HEK293T (cell line): ENCODE measurements around the gene SYNJ2.
A peak's percentile ranks its signal among the peaks of the same experiment; 100 is the strongest.

Experiments used
- CTCF ChIA-PET: fragments of 350-600 bp; formaldehyde crosslinking; extraction: SDS; loops from one replicate; lab custom pipeline; 2021; ENCODE audit warnings: antibody characterized with exemption, inconsistent platforms; lab: Yijun Ruan, JAX
- POLR2A ChIA-PET: fragments of 350-600 bp; formaldehyde crosslinking; extraction: SDS; loops from one replicate; lab custom pipeline; 2020; ENCODE audit warnings: antibody characterized with exemption, inconsistent platforms; lab: Yijun Ruan, JAX
- DNase-seq: peaks from one replicate; pipeline ENCODE4 v3.0.0; 2012; ENCODE audit warnings: mixed read lengths; ENCODE audit errors: extremely low spot score
- ARNT ChIP-seq: fragments of 450-650 bp; IDR thresholded peaks from 2 replicates; pipeline ENCODE4 v1.6.1; 2017; ENCODE audit warnings: mild to moderate bottlenecking
- BHLHE40 ChIP-seq: fragments of 450-650 bp; IDR thresholded peaks from 2 replicates; pipeline ENCODE4 v1.6.1; 2016; ENCODE audit warnings: mild to moderate bottlenecking, moderate library complexity, borderline replicate concordance
- CTBP1 ChIP-seq: fragments of 450-650 bp; IDR thresholded peaks from 2 replicates; pipeline ENCODE4 v1.6.1; 2016; ENCODE audit warnings: borderline replicate concordance
- ELF4 ChIP-seq: fragments of 450-650 bp; IDR thresholded peaks from 2 replicates; pipeline ENCODE4 v1.6.1; 2017; ENCODE audit warnings: antibody characterized with exemption
- FOXA1 ChIP-seq: fragments of 450-650 bp; IDR thresholded peaks from 2 replicates; pipeline ENCODE4 v1.6.1; 2016; ENCODE audit warnings: mild to moderate bottlenecking
- FOXK2 ChIP-seq: fragments of 450-650 bp; IDR thresholded peaks from 2 replicates; pipeline ENCODE4 v1.6.1; 2016; ENCODE audit warnings: mild to moderate bottlenecking
- FOXM1 ChIP-seq: fragments of 450-650 bp; IDR thresholded peaks from 2 replicates; pipeline ENCODE4 v1.6.1; 2017; ENCODE audit warnings: mild to moderate bottlenecking, borderline replicate concordance
- HDGF ChIP-seq: fragments of 450-650 bp; IDR thresholded peaks from 2 replicates; pipeline ENCODE4 v1.6.1; 2017; ENCODE audit warnings: antibody characterized with exemption, borderline replicate concordance
- L3MBTL2 ChIP-seq: fragments of 450-650 bp; conservative IDR thresholded peaks from 2 replicates; pipeline ENCODE4 v1.6.1; 2016; ENCODE audit warnings: mild to moderate bottlenecking
- LEF1 ChIP-seq: fragments of 450-650 bp; IDR thresholded peaks from 2 replicates; pipeline ENCODE4 v1.6.1; 2017; ENCODE audit warnings: mild to moderate bottlenecking, borderline replicate concordance
- NFRKB ChIP-seq: fragments of 450-650 bp; IDR thresholded peaks from 2 replicates; pipeline ENCODE4 v1.6.1; 2016; ENCODE audit warnings: mild to moderate bottlenecking, moderate library complexity
- SP1 ChIP-seq: fragments of 450-650 bp; IDR thresholded peaks from 2 replicates; pipeline ENCODE4 v1.6.1; 2017
- SUZ12 ChIP-seq: fragments of 450-650 bp; IDR thresholded peaks from 2 replicates; pipeline ENCODE4 v1.6.1; 2016; ENCODE audit warnings: mild to moderate bottlenecking
- TARDBP ChIP-seq: fragments of 450-650 bp; IDR thresholded peaks from 2 replicates; pipeline ENCODE4 v1.6.1; 2016
- ZNF384 ChIP-seq: fragments of 450-650 bp; IDR thresholded peaks from 2 replicates; pipeline ENCODE4 v1.6.1; 2016
- TF ChIP-seq, protein P1 (sequence below): fragments of 450-650 bp; IDR thresholded peaks from 2 replicates; pipeline ENCODE4 v1.6.1; 2016

The SYNJ2 gene

DNA sequence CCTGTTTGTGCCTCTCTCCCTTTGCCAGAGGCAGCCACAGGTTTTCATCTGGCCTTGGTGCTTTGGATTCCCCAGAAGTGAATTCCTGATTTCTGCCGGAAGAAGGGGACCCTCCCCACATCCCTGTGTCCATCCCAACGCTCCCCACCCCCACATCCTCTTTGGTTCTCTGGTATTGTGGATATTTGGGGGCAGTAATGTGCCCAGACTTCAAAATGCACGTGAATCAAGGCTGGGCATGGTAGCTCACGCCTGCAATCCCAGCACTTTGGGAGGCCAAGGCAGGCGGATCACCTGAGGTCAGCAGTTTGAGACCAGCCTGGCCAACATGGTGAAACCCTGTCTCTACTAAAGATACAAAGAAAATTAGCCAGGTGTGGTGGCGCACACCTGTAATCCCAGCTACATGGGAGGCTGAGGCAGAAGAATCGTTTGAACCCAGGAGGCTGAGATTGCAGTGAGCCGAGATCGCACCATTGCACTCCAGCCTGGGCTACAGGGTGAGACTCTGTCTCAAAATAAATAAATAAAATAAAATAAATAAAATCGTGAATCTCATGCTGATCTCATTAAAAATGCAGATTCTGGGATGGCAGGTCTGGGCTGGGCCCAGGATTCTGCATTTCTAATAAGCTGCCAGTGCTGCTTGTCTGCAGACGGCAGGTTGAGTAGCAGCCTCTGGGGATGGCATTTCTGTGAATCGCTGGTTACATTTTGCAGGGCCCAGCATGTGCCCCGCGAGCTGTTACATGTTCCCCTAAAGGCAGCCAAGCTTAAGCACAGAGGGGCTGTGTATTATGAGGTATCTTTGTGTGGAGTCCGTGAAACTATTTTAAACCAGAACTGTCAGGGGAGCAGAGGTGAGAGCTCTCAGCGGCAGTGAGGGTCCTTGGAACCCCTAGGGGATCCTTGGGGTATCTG is 49.0 kb downstream of the SYNJ2 start:
- no peak for DNase-seq
- ChIA-PET POLR2A (no interaction called here), CTCF (interaction anchor here (1.0 to 1.2 kb wide), 2 partner anchors 9 to 42 kb away, joined by 3 to 5 read pairs; no protein-coding TSS in a partner anchor)
- TF ChIP-seq FOXA1 = no peak
- no peak for TF ChIP-seq CTBP1
- no peak for TF ChIP-seq ARNT
- TF ChIP-seq LEF1 = no peak
- no peak for TF ChIP-seq SP1
- TF ChIP-seq BHLHE40 = no peak
- no peak for TF ChIP-seq NFRKB
- TF ChIP-seq HDGF = no peak
- TF ChIP-seq FOXK2 = no peak
- no peak for TF ChIP-seq SUZ12
- TF ChIP-seq L3MBTL2 = no peak
- TF ChIP-seq, protein P1, sequence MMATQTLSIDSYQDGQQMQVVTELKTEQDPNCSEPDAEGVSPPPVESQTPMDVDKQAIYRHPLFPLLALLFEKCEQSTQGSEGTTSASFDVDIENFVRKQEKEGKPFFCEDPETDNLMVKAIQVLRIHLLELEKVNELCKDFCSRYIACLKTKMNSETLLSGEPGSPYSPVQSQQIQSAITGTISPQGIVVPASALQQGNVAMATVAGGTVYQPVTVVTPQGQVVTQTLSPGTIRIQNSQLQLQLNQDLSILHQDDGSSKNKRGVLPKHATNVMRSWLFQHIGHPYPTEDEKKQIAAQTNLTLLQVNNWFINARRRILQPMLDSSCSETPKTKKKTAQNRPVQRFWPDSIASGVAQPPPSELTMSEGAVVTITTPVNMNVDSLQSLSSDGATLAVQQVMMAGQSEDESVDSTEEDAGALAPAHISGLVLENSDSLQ = no peak
- TF ChIP-seq FOXM1 = no peak
- no peak for TF ChIP-seq ELF4
- no peak for TF ChIP-seq ZNF384
- TF ChIP-seq TARDBP = no peak

DNA sequence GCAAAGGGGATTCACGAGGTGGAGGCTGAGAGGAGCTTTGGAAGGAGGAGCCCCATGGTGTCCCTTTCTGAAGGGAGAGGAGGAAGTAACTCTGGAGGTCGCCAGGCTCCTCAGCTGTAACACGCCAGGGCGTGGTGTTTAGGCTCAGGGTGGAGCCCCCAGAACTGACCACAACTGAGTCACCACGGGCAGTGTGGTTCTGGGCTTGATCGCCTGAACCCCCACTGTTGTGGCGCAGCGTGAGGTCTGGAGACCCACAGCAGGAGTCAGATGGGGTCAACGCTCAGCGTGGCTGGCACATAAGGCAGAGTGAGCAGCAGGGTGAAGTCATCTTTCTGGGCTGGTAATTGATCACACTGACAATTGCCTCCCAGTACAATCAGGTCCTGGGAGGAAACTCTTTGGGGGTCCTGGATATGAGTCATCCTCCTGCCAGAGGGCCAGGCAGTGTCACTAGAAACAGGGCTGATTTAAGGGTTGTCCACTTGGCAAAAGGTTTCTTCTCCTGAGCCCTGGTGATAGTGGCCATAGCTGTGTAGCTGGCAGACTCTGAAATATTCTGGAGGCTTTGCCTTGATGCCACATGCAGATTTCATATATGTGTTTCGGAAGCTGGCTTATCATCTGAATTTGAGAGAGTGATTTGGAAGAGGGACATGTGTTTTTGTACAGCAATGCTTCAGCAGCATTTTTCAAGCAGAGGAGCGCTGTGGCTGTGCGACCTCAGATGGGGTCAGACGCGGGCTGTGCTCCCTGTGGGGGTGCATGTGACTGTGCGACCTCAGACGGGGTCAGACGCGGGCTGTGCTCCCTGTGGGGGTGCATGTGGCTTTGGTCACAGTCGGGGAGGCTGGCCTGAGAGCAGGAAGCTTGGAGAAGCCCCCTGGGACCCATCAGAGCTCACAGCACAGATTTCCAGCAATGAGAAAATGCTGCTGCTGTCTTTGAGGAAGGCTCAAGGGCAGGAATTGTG is 50.0 kb downstream of the SYNJ2 start:
- DNase-seq = no peak
- TF ChIP-seq L3MBTL2 = no peak
- TF ChIP-seq, protein P1 = peak; percentile 77
- ChIA-PET CTCF (interaction anchor here (1.0 to 1.2 kb wide), 2 partner anchors 8 to 41 kb away, joined by 3 to 5 read pairs; no protein-coding TSS in a partner anchor), POLR2A (interaction anchor here (0.6 kb wide), 1 partner anchor 18 kb away, joined by 3 read pairs; no protein-coding TSS in a partner anchor)

DNA sequence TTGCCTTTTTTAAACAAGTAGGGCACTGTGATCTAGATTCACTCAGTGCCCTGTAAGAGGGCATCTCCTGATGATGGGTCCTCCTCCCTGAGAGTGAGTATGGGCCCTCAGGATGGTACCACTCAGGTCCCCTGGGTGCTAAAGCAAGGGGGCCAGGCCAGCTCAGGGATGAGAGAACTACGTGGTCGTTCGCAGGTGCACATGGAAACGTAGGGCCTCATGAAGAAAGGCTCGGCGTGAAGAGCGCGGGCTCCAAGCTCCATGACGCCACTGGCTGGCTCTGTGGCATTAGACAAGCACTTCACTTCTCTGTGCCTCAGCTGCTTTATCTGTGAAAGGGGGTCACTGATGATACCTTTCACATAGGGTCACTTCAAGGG is 50.7 kb downstream of the SYNJ2 start:
- ChIA-PET POLR2A (interaction anchor here (0.6 kb wide), 1 partner anchor 19 kb away, joined by 3 read pairs; no protein-coding TSS in a partner anchor), CTCF (no interaction called here)
- no peak for TF ChIP-seq SP1
- TF ChIP-seq LEF1 = no peak
- TF ChIP-seq SUZ12 = no peak
- TF ChIP-seq FOXK2 = no peak
- TF ChIP-seq FOXM1 = no peak
- no peak for TF ChIP-seq BHLHE40
- no peak for TF ChIP-seq ELF4
- no peak for TF ChIP-seq TARDBP
- no peak for TF ChIP-seq NFRKB
- TF ChIP-seq, protein P1 = no peak
- no peak for TF ChIP-seq L3MBTL2
- no peak for TF ChIP-seq CTBP1
- TF ChIP-seq ZNF384 = no peak
- no peak for DNase-seq

- ChIA-PET CTCF (no interaction called here), POLR2A (no interaction called here)
- TF ChIP-seq NFRKB = no peak
- TF ChIP-seq HDGF = no peak
- TF ChIP-seq SP1 = no peak
- no peak for TF ChIP-seq FOXA1
- no peak for TF ChIP-seq ZNF384
- no peak for DNase-seq
These were observed 51.6 kb downstream of the SYNJ2 start for GRCh38 chr6:158033077-158033750.
